Activated T-cell treated with anti-CD3 and anti-CD28 coated beads, Interleukin-2, amount 50 U/mL, for 4 hours (primary cell): ENCODE data around the gene MYCBP2. TPM values are rescaled to one million over a fixed set of nuclear protein-coding genes. Genes with fewer than 3 reads are reported as not detected.

ENCODE experiments used
- ATAC-seq, 2 donors: fragments of 200-7000 bp; cut with Tn5 transposase; one replicate each; pipeline ENCODE4 v1.10.0; 2021
- DNase-seq: peaks from one replicate; pipeline ENCODE4 v3.0.0-alpha.2; 2020
- H3K27me3 Mint-ChIP-seq: one replicate; pipeline ENCODE4 v1.8.0; 2021; ENCODE audit warnings: low read depth, mixed read lengths
- H3K36me3 Mint-ChIP-seq: one replicate; pipeline ENCODE4 v1.8.0; 2022; ENCODE audit warnings: mixed read lengths; ENCODE audit not compliant: insufficient read depth
- H3K4me1 Mint-ChIP-seq: one replicate; pipeline ENCODE4 v1.8.0; 2021; ENCODE audit warnings: low read depth, mixed read lengths
- H3K4me3 Mint-ChIP-seq: one replicate; pipeline ENCODE4 v1.8.0; 2021; ENCODE audit warnings: mild to moderate bottlenecking, moderate library complexity, mixed read lengths
- H3K9me3 Mint-ChIP-seq: one replicate; pipeline ENCODE4 v1.8.0; 2021; ENCODE audit warnings: mixed read lengths
- total RNA-seq, 3 donors: library from RNA; stranded (reverse); gene quantifications; one replicate each; pipeline ENCODE4 v1.2.1, GENCODE V29; 2021

Gene MYCBP2
- total RNA-seq, 3 donors from 2014 or later: 81.1 to 96.0 (median 88.3) TPM

DNA sequence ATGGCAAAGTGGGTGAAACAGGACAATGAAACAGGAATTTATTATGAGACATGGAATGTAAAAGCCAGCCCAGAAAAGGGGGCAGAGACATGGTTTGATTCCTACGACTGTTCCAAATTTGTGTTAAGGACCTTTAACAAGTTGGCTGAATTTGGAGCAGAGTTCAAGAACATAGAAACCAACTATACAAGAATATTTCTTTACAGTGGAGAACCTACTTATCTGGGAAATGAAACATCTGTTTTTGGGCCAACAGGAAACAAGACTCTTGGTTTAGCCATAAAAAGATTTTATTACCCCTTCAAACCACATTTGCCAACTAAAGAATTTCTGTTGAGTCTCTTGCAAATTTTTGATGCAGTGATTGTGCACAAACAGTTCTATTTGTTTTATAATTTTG is 326.4 kb downstream of the MYCBP2 start:
- DNase-seq (no peak), ATAC-seq (no peak)
- peaks cover 23% of the 10 kb centered on the region for H3K4me1 Mint-ChIP-seq
- no peaks in the 10 kb centered on the region for H3K27me3 Mint-ChIP-seq
- H3K36me3 Mint-ChIP-seq: peaks cover 37% of the 10 kb centered on the region
- H3K4me3 Mint-ChIP-seq: no peak overlapping the region
- H3K9me3 Mint-ChIP-seq: no peaks in the 10 kb centered on the region

Other genes starting within 250 kb of the MYCBP2 start
- gene SCEL, start 208.6 kb upstream of the MYCBP2 start, total RNA-seq: not detected